GM20431 (cell line): ENCODE results near the gene TNIK.

Experiments
- in situ Hi-C: fragments of 300-500 bp; cut with MseI, MboI; formaldehyde crosslinking; loops from one replicate; pipeline ENCODE4 v1.15.0; 2020; ENCODE audit warnings: low sequenced_read_pairs; ENCODE audit not compliant: unreplicated experiment

TNIK gene

GRCh38 chr3:171351676-171352075 is 108.5 kb downstream of the TNIK start:
- in situ Hi-C loops, result no loop called here

- in situ Hi-C loops, result no loop called here
These were observed 109.8 kb downstream of the TNIK start for GRCh38 chr3:171350364-171350763.

GRCh38 chr3:171349392-171349791 is 110.8 kb downstream of the TNIK start:
- in situ Hi-C loops, result no loop called here

GRCh38 chr3:171348121-171348520 is 112.1 kb downstream of the TNIK start:
- in situ Hi-C loops, result no loop called here

GRCh38 chr3:171347301-171348039 is 112.7 kb downstream of the TNIK start:
- in situ Hi-C loops, result no loop called here

GRCh38 chr3:171346582-171347300 is 113.5 kb downstream of the TNIK start:
- in situ Hi-C loops, result no loop called here

- in situ Hi-C loops, result no loop called here
These were observed 114.2 kb downstream of the TNIK start for GRCh38 chr3:171346019-171346418.

GRCh38 chr3:171345107-171345843 is 114.9 kb downstream of the TNIK start:
- in situ Hi-C loops, result no loop called here

- in situ Hi-C loops, result no loop called here
These were observed 116.5 kb downstream of the TNIK start for GRCh38 chr3:171343693-171344092.

GRCh38 chr3:171342783-171343420 is 117.3 kb downstream of the TNIK start:
- in situ Hi-C loops, result no loop called here

- in situ Hi-C loops, result no loop called here
These were observed 118.0 kb downstream of the TNIK start for GRCh38 chr3:171342200-171342599.

GRCh38 chr3:171340434-171340833 is 119.8 kb downstream of the TNIK start:
- in situ Hi-C loops, result no loop called here

- in situ Hi-C loops, result no loop called here
These were observed 120.6 kb downstream of the TNIK start for GRCh38 chr3:171339598-171339997.

- in situ Hi-C loops, result no loop called here
These were observed 123.8 kb downstream of the TNIK start for GRCh38 chr3:171336406-171336805.

- in situ Hi-C loops, result no loop called here
These were observed 124.6 kb downstream of the TNIK start for GRCh38 chr3:171335559-171335958.

GRCh38 chr3:171334465-171334811 is 125.8 kb downstream of the TNIK start:
- in situ Hi-C loops, result no loop called here

GRCh38 chr3:171333784-171334464 is 126.3 kb downstream of the TNIK start:
- in situ Hi-C loops, result no loop called here

GRCh38 chr3:171330938-171331337 is 129.3 kb downstream of the TNIK start:
- in situ Hi-C loops, result no loop called here

GRCh38 chr3:171329746-171330145 is 130.5 kb downstream of the TNIK start:
- in situ Hi-C loops, result no loop called here
